HepG2 (cell line): ENCODE data around the gene ZNF212. TPM values are rescaled to one million over a fixed set of nuclear protein-coding genes. Genes with fewer than 3 reads are reported as not detected.
A peak's percentile ranks its signal among the peaks of the same experiment; 100 is the strongest.

ENCODE experiments used
- AGO1 ChIP-seq: fragments of 200-400 bp; formaldehyde crosslinking; IDR thresholded peaks from 2 replicates; pipeline ENCODE4 v1.6.1; 2017; ENCODE audit warnings: mild to moderate bottlenecking, low read depth, low read length, moderate library complexity; ENCODE audit not compliant: poor library complexity, severe bottlenecking
- ATF7-NPFF ChIP-seq: sonication (generic); formaldehyde crosslinking; IDR thresholded peaks from 2 replicates; pipeline ENCODE4 v1.8.1; 2023; ENCODE audit warnings: mild to moderate bottlenecking, low read depth, missing genetic modification reagents, moderate library complexity
- FOSL2 ChIP-seq: sonication (generic); formaldehyde crosslinking; IDR thresholded peaks from 2 replicates; pipeline ENCODE4 v1.4.0; 2020; ENCODE audit warnings: missing genetic modification reagents
- NAIF1 ChIP-seq: sonication (generic); formaldehyde crosslinking; IDR thresholded peaks from 2 replicates; pipeline ENCODE4 v1.5.0; 2020; ENCODE audit warnings: mild to moderate bottlenecking, missing genetic modification reagents, borderline replicate concordance
- NFATC3 ChIP-seq: sonication (generic); formaldehyde crosslinking; IDR thresholded peaks from 2 replicates; pipeline ENCODE4 v1.5.1; 2020; ENCODE audit warnings: mild to moderate bottlenecking, missing genetic modification reagents
- NFE2 ChIP-seq: sonication (generic); formaldehyde crosslinking; IDR thresholded peaks from 2 replicates; pipeline ENCODE4 v1.4.0; 2020; ENCODE audit warnings: missing genetic modification reagents
- RELA ChIP-seq: sonication (generic); formaldehyde crosslinking; IDR thresholded peaks from 2 replicates; pipeline ENCODE4 v1.4.0; 2020; ENCODE audit warnings: missing genetic modification reagents
- SAFB2 ChIP-seq: sonication (generic); formaldehyde crosslinking; IDR thresholded peaks from 2 replicates; pipeline ENCODE4 v1.5.1; 2020; ENCODE audit warnings: missing genetic modification reagents, low read depth, mild to moderate bottlenecking, borderline replicate concordance
- SOX6 ChIP-seq, 2 experiments: fragments of 450-650 bp in 1 of 2; sonication (generic) in 1 of 2; formaldehyde crosslinking in 1 of 2; IDR thresholded peaks; 2 replicates each; pipeline versions ENCODE4 v1.4.0 to v1.6.1; 2017 to 2020; ENCODE audit warnings: antibody characterized with exemption in 1 of 2, mild to moderate bottlenecking in 1 of 2, missing genetic modification reagents in 1 of 2
- ZFP82 ChIP-seq: sonication (generic); formaldehyde crosslinking; IDR thresholded peaks from 2 replicates; pipeline ENCODE4 v1.5.1; 2020; ENCODE audit warnings: mild to moderate bottlenecking, missing genetic modification reagents, borderline replicate concordance
- ZNF562 ChIP-seq: sonication (generic); formaldehyde crosslinking; IDR thresholded peaks from 2 replicates; pipeline ENCODE4 v1.8.0; 2022; ENCODE audit warnings: missing genetic modification reagents, borderline replicate concordance
- ZNF569 ChIP-seq: sonication (generic); formaldehyde crosslinking; IDR thresholded peaks from 2 replicates; pipeline ENCODE4 v1.5.0; 2020; ENCODE audit warnings: mild to moderate bottlenecking, missing genetic modification reagents, moderate library complexity, borderline replicate concordance
- ZNF570 ChIP-seq: sonication (generic); formaldehyde crosslinking; IDR thresholded peaks from 2 replicates; pipeline ENCODE4 v1.4.0; 2020; ENCODE audit warnings: mild to moderate bottlenecking, missing genetic modification reagents, borderline replicate concordance
- ZNF773 ChIP-seq: sonication (generic); formaldehyde crosslinking; IDR thresholded peaks from 2 replicates; pipeline ENCODE4 v1.4.0; 2020; ENCODE audit warnings: missing genetic modification reagents, borderline replicate concordance
- ZSCAN31 ChIP-seq: sonication (generic); formaldehyde crosslinking; IDR thresholded peaks from 2 replicates; pipeline ENCODE4 v1.5.0; 2020; ENCODE audit warnings: low read depth, mild to moderate bottlenecking, missing genetic modification reagents
- polyA plus RNA-seq, 8 experiments: library from polyadenylated mRNA; depleted of rRNA in 3 of 8; stranded (reverse) in 7 of 8; unstranded in 1 of 8; fragments of >200 nt; fragmentation: Illumina TruSeq in 4 of 8; extraction: Trizol in 4 of 8; gene quantifications; 2 replicates each; pipeline versions ENCODE4 v1.2.1 to v1.2.3, GENCODE V29; 2011 to 2016; ENCODE audit warnings: low read depth in 4 of 8, missing spikeins in 1 of 8, mixed read lengths in 1 of 8; ENCODE audit not compliant: insufficient read depth in 1 of 8
- total RNA-seq, 5 experiments: library from RNA; depleted of rRNA; stranded (reverse); fragments of >200 nt; fragmentation: Illumina TruSeq; extraction: Trizol; gene quantifications; 2 replicates each; pipeline ENCODE4 v1.2.3, GENCODE V29; 2016; ENCODE audit warnings: low read depth in 1 of 5
- TF ChIP-seq, protein P1 (sequence below), 2 experiments: sonication (generic) in 1 of 2; formaldehyde crosslinking in 1 of 2; IDR thresholded peaks; 2 replicates each; pipeline versions ENCODE4 v1.6.1 to v1.9.0; 2014 to 2022; ENCODE audit warnings: antibody characterized with exemption in 1 of 2, borderline replicate concordance in 1 of 2, inconsistent platforms in 1 of 2, low read depth in 1 of 2, missing genetic modification reagents in 1 of 2
- TF ChIP-seq, protein P2 (sequence below): sonication (generic); formaldehyde crosslinking; IDR thresholded peaks from 2 replicates; pipeline ENCODE4 v1.4.0; 2020; ENCODE audit warnings: missing genetic modification reagents, borderline replicate concordance
- TF ChIP-seq, protein P3 (sequence below): sonication (generic); formaldehyde crosslinking; IDR thresholded peaks from 2 replicates; pipeline ENCODE4 v1.8.0; 2022; ENCODE audit warnings: missing genetic modification reagents, mild to moderate bottlenecking, borderline replicate concordance

ZNF212 gene
- total and polyA plus RNA-seq, 2 of the 13 experiments (the other 11 are each of a cell fraction or from before 2014, with no cell fraction given) = 2.6 to 3.8 TPM

DNA sequence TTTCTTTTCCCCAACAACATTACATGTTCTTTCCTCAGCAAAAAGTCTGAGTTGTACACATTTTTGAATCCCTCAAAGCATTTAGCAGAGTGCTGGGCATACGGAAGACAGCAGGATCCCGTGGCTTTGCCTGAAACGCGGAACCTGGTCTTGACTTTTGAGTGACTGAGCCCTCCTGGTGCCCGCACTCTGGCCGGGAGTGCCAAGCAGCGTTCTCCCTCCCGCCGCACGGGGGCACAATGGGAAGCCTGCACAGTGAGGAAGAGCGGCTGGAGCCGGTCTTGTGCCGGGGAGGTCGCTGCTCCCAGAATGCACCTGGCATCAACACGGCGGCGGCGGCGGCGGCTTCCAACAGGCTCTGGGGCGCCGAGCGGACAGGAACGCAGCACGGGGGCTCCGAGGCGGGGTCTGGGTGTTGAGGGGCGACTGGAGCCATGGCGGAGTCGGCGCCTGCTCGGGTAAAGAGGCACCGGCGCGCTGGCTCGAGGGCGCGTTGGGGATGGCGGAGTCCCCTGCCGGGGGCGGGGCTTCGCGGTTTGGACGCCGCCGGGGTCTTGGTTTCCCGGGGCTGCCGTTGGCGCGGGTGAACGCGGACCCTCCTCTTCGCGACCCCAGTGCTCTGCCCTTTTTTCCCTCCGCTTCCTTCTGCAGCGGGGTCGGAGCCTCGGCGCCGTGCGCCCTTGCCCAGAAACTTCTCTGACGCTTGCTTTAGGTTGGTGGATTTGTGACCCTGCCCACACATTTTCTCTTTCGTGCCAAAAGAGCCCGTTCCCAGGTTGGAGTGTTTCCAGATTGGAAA, at the start of gene ZNF212 (continued):
- TF ChIP-seq, protein P1, sequence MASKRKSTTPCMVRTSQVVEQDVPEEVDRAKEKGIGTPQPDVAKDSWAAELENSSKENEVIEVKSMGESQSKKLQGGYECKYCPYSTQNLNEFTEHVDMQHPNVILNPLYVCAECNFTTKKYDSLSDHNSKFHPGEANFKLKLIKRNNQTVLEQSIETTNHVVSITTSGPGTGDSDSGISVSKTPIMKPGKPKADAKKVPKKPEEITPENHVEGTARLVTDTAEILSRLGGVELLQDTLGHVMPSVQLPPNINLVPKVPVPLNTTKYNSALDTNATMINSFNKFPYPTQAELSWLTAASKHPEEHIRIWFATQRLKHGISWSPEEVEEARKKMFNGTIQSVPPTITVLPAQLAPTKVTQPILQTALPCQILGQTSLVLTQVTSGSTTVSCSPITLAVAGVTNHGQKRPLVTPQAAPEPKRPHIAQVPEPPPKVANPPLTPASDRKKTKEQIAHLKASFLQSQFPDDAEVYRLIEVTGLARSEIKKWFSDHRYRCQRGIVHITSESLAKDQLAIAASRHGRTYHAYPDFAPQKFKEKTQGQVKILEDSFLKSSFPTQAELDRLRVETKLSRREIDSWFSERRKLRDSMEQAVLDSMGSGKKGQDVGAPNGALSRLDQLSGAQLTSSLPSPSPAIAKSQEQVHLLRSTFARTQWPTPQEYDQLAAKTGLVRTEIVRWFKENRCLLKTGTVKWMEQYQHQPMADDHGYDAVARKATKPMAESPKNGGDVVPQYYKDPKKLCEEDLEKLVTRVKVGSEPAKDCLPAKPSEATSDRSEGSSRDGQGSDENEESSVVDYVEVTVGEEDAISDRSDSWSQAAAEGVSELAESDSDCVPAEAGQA (IDR thresholded peaks at IDR 0.05; ENCODE audit: low read depth) = peak; percentile 86
- TF ChIP-seq, protein P1 (CRISPR knock-in tag; IDR thresholded peaks at IDR 0.05; ENCODE audit: borderline replicate concordance) = no peak
- TF ChIP-seq NFATC3 (CRISPR knock-in tag) (no peak), AGO1 (peak; percentile 70), NAIF1 (CRISPR knock-in tag) (no peak), ZNF569 (CRISPR knock-in tag) (no peak), RELA (peak; percentile 62; the same call in 1 of the 2 replicates), ZSCAN31 (CRISPR knock-in tag) (peak; percentile 92; the same call in 1 of the 2 replicates), ZNF562 (CRISPR knock-in tag) (no peak), ZNF773 (CRISPR knock-in tag) (peak; percentile 53; the same call in 1 of the 2 replicates), ZFP82 (peak; percentile 81; the same call in 1 of the 2 replicates), NFE2 (CRISPR knock-in tag) (no peak), ZNF570 (CRISPR knock-in tag) (no peak), ATF7-NPFF (CRISPR knock-in tag) (peak; percentile 93), SAFB2 (CRISPR knock-in tag) (peak; percentile 88; the same call in 1 of the 2 replicates), SOX6 (IDR thresholded peaks at IDR 0.05) (no peak), SOX6 (CRISPR knock-in tag; IDR thresholded peaks at IDR 0.05) (peak; percentile 74), FOSL2 (peak; percentile 61)
- TF ChIP-seq, protein P2, sequence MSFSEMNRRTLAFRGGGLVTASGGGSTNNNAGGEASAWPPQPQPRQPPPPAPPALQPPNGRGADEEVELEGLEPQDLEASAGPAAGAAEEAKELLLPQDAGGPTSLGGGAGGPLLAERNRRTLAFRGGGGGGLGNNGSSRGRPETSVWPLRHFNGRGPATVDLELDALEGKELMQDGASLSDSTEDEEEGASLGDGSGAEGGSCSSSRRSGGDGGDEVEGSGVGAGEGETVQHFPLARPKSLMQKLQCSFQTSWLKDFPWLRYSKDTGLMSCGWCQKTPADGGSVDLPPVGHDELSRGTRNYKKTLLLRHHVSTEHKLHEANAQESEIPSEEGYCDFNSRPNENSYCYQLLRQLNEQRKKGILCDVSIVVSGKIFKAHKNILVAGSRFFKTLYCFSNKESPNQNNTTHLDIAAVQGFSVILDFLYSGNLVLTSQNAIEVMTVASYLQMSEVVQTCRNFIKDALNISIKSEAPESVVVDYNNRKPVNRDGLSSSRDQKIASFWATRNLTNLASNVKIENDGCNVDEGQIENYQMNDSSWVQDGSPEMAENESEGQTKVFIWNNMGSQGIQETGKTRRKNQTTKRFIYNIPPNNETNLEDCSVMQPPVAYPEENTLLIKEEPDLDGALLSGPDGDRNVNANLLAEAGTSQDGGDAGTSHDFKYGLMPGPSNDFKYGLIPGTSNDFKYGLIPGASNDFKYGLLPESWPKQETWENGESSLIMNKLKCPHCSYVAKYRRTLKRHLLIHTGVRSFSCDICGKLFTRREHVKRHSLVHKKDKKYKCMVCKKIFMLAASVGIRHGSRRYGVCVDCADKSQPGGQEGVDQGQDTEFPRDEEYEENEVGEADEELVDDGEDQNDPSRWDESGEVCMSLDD (CRISPR knock-in tag) = no peak
- TF ChIP-seq, protein P3, sequence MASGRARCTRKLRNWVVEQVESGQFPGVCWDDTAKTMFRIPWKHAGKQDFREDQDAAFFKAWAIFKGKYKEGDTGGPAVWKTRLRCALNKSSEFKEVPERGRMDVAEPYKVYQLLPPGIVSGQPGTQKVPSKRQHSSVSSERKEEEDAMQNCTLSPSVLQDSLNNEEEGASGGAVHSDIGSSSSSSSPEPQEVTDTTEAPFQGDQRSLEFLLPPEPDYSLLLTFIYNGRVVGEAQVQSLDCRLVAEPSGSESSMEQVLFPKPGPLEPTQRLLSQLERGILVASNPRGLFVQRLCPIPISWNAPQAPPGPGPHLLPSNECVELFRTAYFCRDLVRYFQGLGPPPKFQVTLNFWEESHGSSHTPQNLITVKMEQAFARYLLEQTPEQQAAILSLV (CRISPR knock-in tag) = peak; percentile 90; the same call in 1 of the 2 replicates
